ENCODE results near the gene C4orf54.

- TF ChIP-seq CTCF (conservative IDR thresholded peaks at IDR 0.05; ENCODE audit: low read length) (no peak), EZH2phosphoT487 (IDR thresholded peaks at IDR 0.05; ENCODE audit: borderline replicate concordance, low read depth, low read length) (no peak)
These were observed 12.6 kb downstream of the C4orf54 start for GRCh38 chr4:99645036-99645435.

All from OCI-LY7 (cell line).